Left lung (tissue), 10 donors: Measurements from ENCODE around the gene ERBIN. TPM values are rescaled to one million over a fixed set of nuclear protein-coding genes. Genes with fewer than 3 reads are reported as not detected.

Source experiments
- ATAC-seq: fragments of 200-7000 bp; cut with Tn5 transposase; one replicate; pipeline ENCODE4 v1.9.1; 2020; ENCODE audit warnings: moderate library complexity
- DNase-seq, 4 donors: peaks; one replicate each; pipeline ENCODE4 v3.0.0-alpha.2; 2013 to 2020
- H3K27ac ChIP-seq, 2 donors: fragments of 200-600 bp; sonication (generic) in 1 of 2; one replicate each; pipeline versions ENCODE4 v1.5.0 to v1.8.0; 2020 to 2021
- H3K27me3 ChIP-seq, 2 donors: fragments of 200-600 bp; sonication (generic) in 1 of 2; one replicate each; pipeline versions ENCODE4 v1.5.0 to v1.8.0; 2020 to 2021
- H3K36me3 ChIP-seq, 2 donors: fragments of 200-600 bp; sonication (generic) in 1 of 2; one replicate each; pipeline versions ENCODE4 v1.5.0 to v1.8.0; 2020 to 2021
- H3K4me1 ChIP-seq, 2 donors: fragments of 200-600 bp; one replicate each; pipeline ENCODE4 v1.8.0; 2021
- H3K4me3 ChIP-seq, 2 donors: fragments of 200-600 bp; sonication (generic) in 1 of 2; one replicate each; pipeline versions ENCODE4 v1.5.0 to v1.8.0; 2020 to 2021; ENCODE audit warnings: mild to moderate bottlenecking in 1 of 2
- H3K9me3 ChIP-seq, 2 donors: fragments of 200-600 bp; sonication (generic) in 1 of 2; one replicate each; pipeline versions ENCODE4 v1.5.0 to v1.8.0; 2020 to 2021
- intact Hi-C, 2 donors: fragments of 100-400 bp; cut with DNase I; formaldehyde crosslinking; loops; one replicate each; pipeline versions ENCODE4 v1.11.2 to v1.14.2; 2022
- polyA plus RNA-seq, 6 donors: library from polyadenylated mRNA; unstranded; fragments of 120-200 nt; gene quantifications; one replicate each; pipeline ENCODE4 v1.2.1, GENCODE V29; 2013; ENCODE audit not compliant: insufficient read length in 6 of 6
- total RNA-seq, 2 donors: library from RNA; stranded (reverse); fragmentation: NEBNext Ultra II Directional; extraction: Animal tissue kit (Norgen Biotek cat#: 25700); gene quantifications; one replicate each; pipeline ENCODE4 v1.2.1, GENCODE V29; 2021
- TF ChIP-seq, protein P1 (sequence below), 2 donors: fragments of 200-600 bp; sonication (generic) in 1 of 2; IDR thresholded peaks; one replicate each; pipeline versions ENCODE4 v1.5.0 to v1.8.0; 2021; ENCODE audit warnings: antibody characterized with exemption in 2 of 2
- donor health status: DM: no; HTN: yes; CAD: no.
- donor health status: DM: no; HTN: no; CAD: no.

Gene ERBIN
- total and polyA plus RNA-seq, 8 donors = 72.8 to 87.2 (median 79.3) TPM

DNA sequence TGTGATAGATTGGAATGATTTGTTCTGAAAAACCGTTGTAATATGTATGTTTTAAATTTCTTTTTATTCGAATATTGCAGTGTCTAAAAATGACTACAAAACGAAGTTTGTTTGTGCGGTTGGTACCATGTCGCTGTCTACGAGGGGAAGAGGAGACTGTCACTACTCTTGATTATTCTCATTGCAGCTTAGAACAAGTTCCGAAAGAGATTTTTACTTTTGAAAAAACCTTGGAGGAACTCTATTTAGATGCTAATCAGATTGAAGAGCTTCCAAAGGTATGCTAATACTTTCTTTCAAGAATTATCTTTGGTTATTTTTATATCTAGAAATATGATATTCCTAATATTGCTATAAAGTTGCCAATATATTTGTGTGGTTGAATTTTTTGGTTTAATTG is 66.3 kb downstream of the ERBIN start:
- H3K4me1 ChIP-seq = no peaks in the 10 kb centered on the region
- H3K27ac ChIP-seq = no peak overlapping the region
- intact Hi-C loops = no loop called here

DNA sequence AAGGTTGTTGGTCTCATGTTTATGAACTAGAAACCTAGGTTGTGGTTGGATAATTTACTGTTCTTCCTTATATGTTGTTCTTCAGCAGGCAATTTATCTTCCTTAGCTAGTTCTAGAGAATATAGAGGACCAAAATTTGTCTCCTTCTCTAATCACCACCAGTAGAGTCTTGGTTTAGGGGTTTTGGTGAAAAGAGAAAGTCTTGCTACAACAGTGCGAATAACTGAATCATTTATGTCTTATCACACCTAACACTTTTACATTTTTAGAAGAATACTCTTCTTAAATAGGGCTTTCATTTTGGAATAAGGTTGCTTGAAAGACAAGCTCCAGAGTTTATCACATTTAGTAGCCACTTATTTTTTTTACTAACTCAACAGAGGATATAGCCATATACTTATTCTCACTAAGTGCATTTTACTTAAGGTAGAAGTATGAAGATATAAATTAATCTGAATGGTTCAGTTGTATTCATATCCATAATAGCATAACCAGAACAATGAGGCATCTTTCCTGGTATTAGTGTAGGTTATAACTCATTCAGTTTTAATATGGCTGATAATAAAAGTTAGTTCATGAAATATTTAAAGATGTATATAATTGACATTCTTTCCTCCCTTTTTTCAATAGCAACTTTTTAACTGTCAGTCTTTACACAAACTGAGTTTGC is 67.9 kb downstream of the ERBIN start:
- TF ChIP-seq, protein P1, sequence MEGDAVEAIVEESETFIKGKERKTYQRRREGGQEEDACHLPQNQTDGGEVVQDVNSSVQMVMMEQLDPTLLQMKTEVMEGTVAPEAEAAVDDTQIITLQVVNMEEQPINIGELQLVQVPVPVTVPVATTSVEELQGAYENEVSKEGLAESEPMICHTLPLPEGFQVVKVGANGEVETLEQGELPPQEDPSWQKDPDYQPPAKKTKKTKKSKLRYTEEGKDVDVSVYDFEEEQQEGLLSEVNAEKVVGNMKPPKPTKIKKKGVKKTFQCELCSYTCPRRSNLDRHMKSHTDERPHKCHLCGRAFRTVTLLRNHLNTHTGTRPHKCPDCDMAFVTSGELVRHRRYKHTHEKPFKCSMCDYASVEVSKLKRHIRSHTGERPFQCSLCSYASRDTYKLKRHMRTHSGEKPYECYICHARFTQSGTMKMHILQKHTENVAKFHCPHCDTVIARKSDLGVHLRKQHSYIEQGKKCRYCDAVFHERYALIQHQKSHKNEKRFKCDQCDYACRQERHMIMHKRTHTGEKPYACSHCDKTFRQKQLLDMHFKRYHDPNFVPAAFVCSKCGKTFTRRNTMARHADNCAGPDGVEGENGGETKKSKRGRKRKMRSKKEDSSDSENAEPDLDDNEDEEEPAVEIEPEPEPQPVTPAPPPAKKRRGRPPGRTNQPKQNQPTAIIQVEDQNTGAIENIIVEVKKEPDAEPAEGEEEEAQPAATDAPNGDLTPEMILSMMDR (IDR thresholded peaks at IDR 0.05) = no peak
- intact Hi-C loops = no loop called here
- Histone ChIP-seq H3K27me3 (no peaks in the 10 kb centered on the region), H3K36me3 (peaks cover 0 to 21% of the 10 kb centered on the region in 2 donors), H3K4me1 (no peaks in the 10 kb centered on the region), H3K4me3 (no peak overlapping the region), H3K9me3 (no peaks in the 10 kb centered on the region), H3K27ac (no peak overlapping the region)
- ATAC-seq = no peak
- DNase-seq = no peak

More for the DNA sequence above, 66.3 kb downstream of the ERBIN start:
- ATAC-seq = no peak
- H3K27me3 ChIP-seq = no peaks in the 10 kb centered on the region
- no peak overlapping the region for H3K4me3 ChIP-seq
- H3K36me3 ChIP-seq = peaks cover 0 to 17% of the 10 kb centered on the region in 2 donors
- no peak for DNase-seq
- no peaks in the 10 kb centered on the region for H3K9me3 ChIP-seq
- TF ChIP-seq, protein P1 (IDR thresholded peaks at IDR 0.05) = no peak

DNA sequence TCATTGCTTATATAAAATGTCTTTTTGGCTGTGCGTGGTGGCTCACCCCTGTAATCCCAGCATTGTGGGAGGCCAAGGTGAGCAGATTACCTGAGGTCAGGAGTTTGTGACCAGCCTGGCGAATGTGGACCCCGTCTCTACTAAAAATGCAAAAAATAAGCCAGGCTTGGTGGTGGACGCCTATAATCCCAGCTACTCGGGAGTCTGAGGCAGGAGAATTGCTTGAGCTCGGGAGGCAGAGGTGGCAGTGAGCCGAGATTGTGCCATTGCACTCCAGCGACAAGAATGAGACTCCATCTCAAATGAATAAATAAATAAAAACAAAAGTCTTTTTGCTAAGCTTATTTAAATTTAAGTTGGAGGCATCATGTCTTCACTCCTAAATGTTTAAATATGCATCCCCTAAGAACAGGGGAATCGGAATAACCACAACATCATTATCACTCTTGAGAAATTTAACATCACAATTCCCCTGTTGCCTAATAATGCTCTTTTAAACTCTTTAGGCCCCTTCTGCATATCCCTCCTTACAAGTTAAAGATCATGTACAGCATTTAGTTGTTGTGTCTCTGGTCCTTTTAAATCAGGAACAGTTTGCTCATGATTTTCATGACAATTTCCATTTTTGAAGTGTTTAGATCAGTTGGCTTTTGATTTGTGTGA is 72.8 kb downstream of the ERBIN start:
- no peak for ATAC-seq
- Histone ChIP-seq H3K27ac (no peak overlapping the region), H3K27me3 (no peaks in the 10 kb centered on the region), H3K9me3 (no peaks in the 10 kb centered on the region), H3K4me1 (no peaks in the 10 kb centered on the region), H3K36me3 (peaks cover 0 to 21% of the 10 kb centered on the region in 2 donors), H3K4me3 (no peak overlapping the region)
- intact Hi-C loops = no loop called here
- no peak for DNase-seq
- TF ChIP-seq, protein P1 (IDR thresholded peaks at IDR 0.05) = no peak

DNA sequence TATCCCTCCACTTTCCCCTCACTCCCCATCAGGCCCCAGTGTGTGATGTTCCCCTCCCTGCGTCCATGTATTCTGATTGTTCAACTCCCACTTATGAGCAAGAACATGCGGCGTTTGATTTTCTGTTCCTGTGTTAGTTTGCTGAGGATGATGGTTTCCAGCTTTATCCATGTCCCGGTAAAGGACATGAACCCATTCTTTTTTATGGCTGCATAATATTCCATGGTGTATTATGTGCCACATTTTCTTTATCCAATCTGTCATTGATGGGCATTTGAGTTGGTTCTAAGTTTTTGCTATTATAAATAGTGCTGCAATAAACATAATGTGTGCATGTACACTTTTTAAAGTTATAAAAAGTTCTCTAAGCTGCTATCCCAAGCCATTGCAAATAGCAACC is 75.6 kb downstream of the ERBIN start:
- H3K9me3 ChIP-seq = no peaks in the 10 kb centered on the region
- H3K27me3 ChIP-seq = no peaks in the 10 kb centered on the region
- ATAC-seq = no peak
- H3K4me3 ChIP-seq = no peak overlapping the region
- no peaks in the 10 kb centered on the region for H3K4me1 ChIP-seq
- TF ChIP-seq, protein P1 (IDR thresholded peaks at IDR 0.05) = no peak
- intact Hi-C loops = no loop called here
- no peak for DNase-seq
- H3K36me3 ChIP-seq = peaks cover 0 to 11% of the 10 kb centered on the region in 2 donors
- H3K27ac ChIP-seq = no peak overlapping the region

DNA sequence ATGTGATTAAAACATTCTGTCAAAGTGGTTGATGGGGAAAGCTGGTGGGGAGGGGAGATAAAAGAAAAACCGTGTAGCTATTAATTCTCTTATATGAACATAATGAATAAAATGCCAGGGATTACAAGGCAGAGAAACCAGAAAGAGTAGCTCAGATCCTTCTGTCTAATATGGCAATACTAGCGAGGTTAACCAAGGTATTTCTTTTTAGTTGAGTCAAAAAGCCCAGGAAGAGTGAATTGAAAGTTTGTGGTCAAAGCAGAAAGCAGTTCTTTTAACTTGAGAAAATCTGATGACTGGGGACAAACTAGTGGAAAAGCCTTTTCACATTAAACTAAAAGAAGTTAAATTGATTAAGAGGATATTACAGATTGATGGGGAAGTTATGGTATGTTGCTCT is 76.0 kb downstream of the ERBIN start:
- no peak overlapping the region for H3K4me3 ChIP-seq
- no peaks in the 10 kb centered on the region for H3K4me1 ChIP-seq
- H3K27ac ChIP-seq = no peak overlapping the region
- H3K9me3 ChIP-seq = no peaks in the 10 kb centered on the region
- ATAC-seq = no peak
- H3K27me3 ChIP-seq = no peaks in the 10 kb centered on the region
- peaks cover 0 to 11% of the 10 kb centered on the region in 2 donors for H3K36me3 ChIP-seq
- TF ChIP-seq, protein P1 (IDR thresholded peaks at IDR 0.05) = no peak
- intact Hi-C loops = no loop called here
- DNase-seq = no peak
